SU-DHL-6 (cell line): ENCODE data around the gene TMEM33.

Source experiments
- CTCF ChIP-seq: fragments of 200-600 bp; sonication (generic); IDR thresholded peaks from one replicate; pipeline ENCODE4 v1.5.1; 2017; ENCODE audit warnings: antibody characterized with exemption, mild to moderate bottlenecking, low read length, moderate library complexity; ENCODE audit not compliant: insufficient read depth, poor library complexity, severe bottlenecking
- EZH2phosphoT487 ChIP-seq: fragments of 200-600 bp; sonication (generic), shearing (Covaris generic); conservative IDR thresholded peaks from 2 replicates; pipeline ENCODE4 v1.6.1; 2018; ENCODE audit warnings: mild to moderate bottlenecking, antibody characterized with exemption, low read length, moderate library complexity, mixed read lengths

DNA sequence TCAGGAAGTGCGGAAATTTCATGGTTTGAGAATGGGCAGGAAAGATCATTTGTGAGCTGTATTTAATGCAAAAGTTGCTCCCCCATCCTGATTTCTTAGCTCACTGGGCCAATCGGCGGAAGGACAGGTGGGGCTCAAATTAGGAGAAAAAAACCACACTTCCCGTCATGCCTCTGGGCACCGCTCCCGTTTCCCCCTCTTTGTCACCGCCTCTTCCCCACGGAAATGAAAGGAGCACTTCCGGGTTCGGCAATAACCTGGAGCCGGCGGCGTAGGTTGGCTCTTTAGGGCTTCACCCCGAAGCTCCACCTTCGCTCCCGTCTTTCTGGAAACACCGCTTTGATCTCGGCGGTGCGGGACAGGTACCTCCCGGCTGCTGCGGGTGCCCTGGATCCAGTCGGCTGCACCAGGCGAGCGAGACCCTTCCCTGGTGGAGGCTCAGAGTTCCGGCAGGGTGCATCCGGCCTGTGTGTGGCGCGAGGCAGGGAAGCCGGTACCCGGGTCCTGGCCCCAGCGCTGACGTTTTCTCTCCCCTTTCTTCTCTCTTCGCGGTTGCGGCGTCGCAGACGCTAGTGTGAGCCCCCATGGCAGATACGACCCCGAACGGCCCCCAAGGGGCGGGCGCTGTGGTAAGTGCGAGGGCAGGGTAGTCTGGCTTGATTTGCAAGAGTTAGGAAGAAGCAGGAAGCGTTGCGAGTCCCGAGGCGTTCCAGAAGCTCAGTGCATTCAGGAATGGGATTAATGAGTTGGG, at the start of gene TMEM33:
- TF ChIP-seq CTCF (no peak), EZH2phosphoT487 (no peak)
